T47D (cell line): ENCODE results near the gene SPACDR.

Source experiments
- DNase-seq, 2 experiments: peaks; one replicate each; pipeline versions ENCODE4 v3.0.0 to v3.0.0-alpha.2; 2011 to 2012; ENCODE audit warnings: low read depth in 1 of 2, low spot score in 1 of 2
- JUND ChIP-seq: IDR thresholded peaks from 2 replicates; pipeline ENCODE4 v1.6.1; 2012; ENCODE audit warnings: low read depth
- in situ Hi-C: cut with HindIII; loops from 2 replicates; pipeline ENCODE4 v1.10.0; 2016; ENCODE audit warnings: low sequenced_read_pairs, low pct_unique_long_range_greater_than_20kb

Gene SPACDR

GRCh38 chr7:100433592-100434296, 30.3 kb downstream of the SPACDR start:
- DNase-seq = no peak
- in situ Hi-C loops = no loop called here
- TF ChIP-seq JUND = no peak

- DNase-seq = no peak
- in situ Hi-C loops = no loop called here
- TF ChIP-seq JUND = no peak
Measured at GRCh38 chr7:100433276-100433591, 30.8 kb downstream of the SPACDR start.

- TF ChIP-seq JUND = no peak
- DNase-seq = no peak
- in situ Hi-C loops = no loop called here
Measured at GRCh38 chr7:100432621-100433275, 31.3 kb downstream of the SPACDR start.

GRCh38 chr7:100432053-100432452, 32.0 kb downstream of the SPACDR start:
- TF ChIP-seq JUND = no peak
- in situ Hi-C loops = no loop called here
- DNase-seq = no peak

- no peak for TF ChIP-seq JUND
- DNase-seq = no peak
- in situ Hi-C loops = no loop called here
Measured at GRCh38 chr7:100431286-100431735, 32.7 kb downstream of the SPACDR start.

- in situ Hi-C loops = no loop called here
- DNase-seq = no peak
Measured at GRCh38 chr7:100430493-100431285, 33.4 kb downstream of the SPACDR start.

GRCh38 chr7:100429637-100430492, 34.2 kb downstream of the SPACDR start, which contains the start of gene MEPCE:
Gene MEPCE (plus strand): TSS chr7:100429831. CDS start chr7:100430019, 188 bp downstream.
- DNase-seq = peak; percentile 93
- in situ Hi-C loops = no loop called here
- no peak for TF ChIP-seq JUND

More at GRCh38 chr7:100430493-100431285, 33.4 kb downstream of the SPACDR start:
- TF ChIP-seq JUND = no peak

GRCh38 chr7:100428967-100429636, 35.0 kb downstream of the SPACDR start:
- in situ Hi-C loops = no loop called here
- TF ChIP-seq JUND = no peak
- DNase-seq = peak; percentile 78 to 99

GRCh38 chr7:100428199-100428966, 35.7 kb downstream of the SPACDR start, which contains the start of gene ZCWPW1:
Gene ZCWPW1 (minus strand): TSS chr7:100428703. CDS start chr7:100420649, 8,054 bp downstream.
- DNase-seq = peak; percentile 65 to 97
- in situ Hi-C loops = no loop called here
- TF ChIP-seq JUND = no peak

- TF ChIP-seq JUND = no peak
- no peak for DNase-seq
- in situ Hi-C loops = no loop called here
Measured at GRCh38 chr7:100427762-100428198, 36.3 kb downstream of the SPACDR start.

GRCh38 chr7:100426516-100426915, 37.5 kb downstream of the SPACDR start:
- in situ Hi-C loops = no loop called here
- DNase-seq = no peak
- no peak for TF ChIP-seq JUND
